K562 (cell line): Measurements from ENCODE around the gene GAPVD1. TPM values are rescaled to one million over a fixed set of nuclear protein-coding genes. Genes with fewer than 3 reads are reported as not detected.

Experiments
- EHMT2 ChIP-seq: fragments of 450-650 bp; IDR thresholded peaks from 2 replicates; pipeline ENCODE4 v1.6.1; 2018; ENCODE audit warnings: antibody characterized with exemption
- GABPA ChIP-seq: fragments of 200-800 bp; sonication (Bioruptor generic); conservative IDR thresholded peaks from 2 replicates; pipeline ENCODE4 v1.6.1; 2016; ENCODE audit warnings: low read depth, missing genetic modification characterization, missing compliant biosample characterization
- HDAC8 ChIP-seq: fragments of 450-650 bp; IDR thresholded peaks from 2 replicates; pipeline ENCODE4 v1.6.1; 2016; ENCODE audit warnings: mild to moderate bottlenecking, missing genetic modification characterization, moderate library complexity, missing compliant biosample characterization
- LCOR ChIP-seq: sonication (generic); formaldehyde crosslinking; IDR thresholded peaks from 2 replicates; pipeline ENCODE4 v1.8.0; 2022; ENCODE audit warnings: mild to moderate bottlenecking, missing genetic modification reagents
- MAFK ChIP-seq: IDR thresholded peaks from 2 replicates; pipeline ENCODE4 v1.6.1; 2011; ENCODE audit warnings: low read length, improper control_type of control experiment
- MYC ChIP-seq, 2 experiments: fragments of 250-450 bp in 1 of 2; sonication (Bioruptor Pico) in 1 of 2; IDR thresholded peaks; 2 replicates each; pipeline versions ENCODE4 v1.5.1 to v1.6.1; 2012 to 2021; ENCODE audit warnings: low read depth in 2 of 2, borderline replicate concordance in 1 of 2, improper control_type of control experiment in 1 of 2, low read length in 1 of 2, mild to moderate bottlenecking in 1 of 2, moderate library complexity in 1 of 2
- NCOA1 ChIP-seq: fragments of 450-650 bp; IDR thresholded peaks from 2 replicates; pipeline ENCODE4 v1.6.1; 2016; ENCODE audit warnings: low read depth
- NELFE ChIP-seq: IDR thresholded peaks from 2 replicates; pipeline ENCODE4 v1.6.1; 2011; ENCODE audit warnings: mild to moderate bottlenecking; ENCODE audit not compliant: insufficient read depth, insufficient read length
- NFATC3 ChIP-seq: fragments of 450-650 bp; IDR thresholded peaks from 2 replicates; pipeline ENCODE4 v1.6.1; 2017; ENCODE audit warnings: mild to moderate bottlenecking
- NR4A1 ChIP-seq, 2 experiments: fragments of 250-450 bp in 1 of 2; fragments of 450-650 bp in 1 of 2; sonication (Bioruptor Pico) in 1 of 2; IDR thresholded peaks; 2 replicates each; pipeline versions ENCODE4 v1.4.0 to v1.6.1; 2016 to 2020; ENCODE audit warnings: mild to moderate bottlenecking in 2 of 2, missing compliant biosample characterization in 1 of 2, missing genetic modification characterization in 1 of 2, moderate library complexity in 1 of 2
- PHF20 ChIP-seq: fragments of 450-650 bp; IDR thresholded peaks from 2 replicates; pipeline ENCODE4 v1.6.1; 2018; ENCODE audit not compliant: partially characterized antibody
- POLR3A ChIP-seq: IDR thresholded peaks from 2 replicates; pipeline ENCODE4 v1.6.1; 2011; ENCODE audit warnings: borderline replicate concordance, mild to moderate bottlenecking, moderate library complexity; ENCODE audit not compliant: insufficient read length, insufficient read depth; ENCODE audit errors: extremely low read depth
- SIN3A ChIP-seq, 2 experiments: fragments of 150-350 bp in 1 of 2; IDR thresholded peaks; 2 replicates each; pipeline ENCODE4 v1.6.1; 2011 to 2016; ENCODE audit warnings: borderline replicate concordance in 2 of 2, low read depth in 2 of 2, low read length in 2 of 2, mild to moderate bottlenecking in 2 of 2, moderate library complexity in 2 of 2; ENCODE audit not compliant: control insufficient read depth in 1 of 2
- SMAD4 ChIP-seq: fragments of 250-450 bp; sonication (Bioruptor Pico); conservative IDR thresholded peaks from 2 replicates; pipeline ENCODE4 v1.8.0; 2021; ENCODE audit warnings: inconsistent platforms, mild to moderate bottlenecking, moderate library complexity
- SRSF3 ChIP-seq: fragments of 200-400 bp; formaldehyde crosslinking; IDR thresholded peaks from 2 replicates; pipeline ENCODE4 v1.6.1; 2016; ENCODE audit warnings: mild to moderate bottlenecking, low read length, moderate library complexity; ENCODE audit not compliant: insufficient read depth
- ZBTB17 ChIP-seq: fragments of 450-650 bp; formaldehyde crosslinking; IDR thresholded peaks from 2 replicates; pipeline ENCODE4 v1.4.0; 2020; ENCODE audit warnings: mild to moderate bottlenecking
- ZFPM2 ChIP-seq: fragments of 250-450 bp; sonication (Bioruptor Pico); IDR thresholded peaks from 2 replicates; pipeline ENCODE4 v1.5.1; 2022; ENCODE audit warnings: mild to moderate bottlenecking
- ZNF146 ChIP-seq: IDR thresholded peaks from one replicate; pipeline ENCODE4 v1.6.1; 2018; ENCODE audit warnings: missing compliant biosample characterization; ENCODE audit not compliant: unreplicated experiment
- ZNF24 ChIP-seq: fragments of 450-650 bp; IDR thresholded peaks from 2 replicates; pipeline ENCODE4 v1.6.1; 2016
- ZNF316 ChIP-seq: fragments of 450-650 bp; IDR thresholded peaks from 2 replicates; pipeline ENCODE4 v1.6.1; 2016
- polyA plus RNA-seq, 8 experiments: library from polyadenylated mRNA; depleted of rRNA in 4 of 8; stranded (reverse) in 5 of 8; unstranded in 3 of 8; fragments of >200 nt; fragmentation: Nextera tagmentation in 2 of 8; fragmentation: Illumina TruSeq in 1 of 8; extraction: Ambion mirVana in 2 of 8; extraction: Trizol in 1 of 8; gene quantifications; 2 replicates each; pipeline versions ENCODE4 v1.2.1 to v1.2.3, GENCODE V29; 2011 to 2014; ENCODE audit warnings: inconsistent platforms in 1 of 8, missing spikeins in 1 of 8
- total RNA-seq, 7 experiments: library from RNA; depleted of rRNA in 6 of 7; stranded (reverse); fragments of >200 nt in 6 of 7; fragmentation: Illumina TruSeq in 2 of 7; extraction: Trizol in 2 of 7; gene quantifications; 2 replicates each; pipeline versions ENCODE4 v1.2.1 to v1.2.3, GENCODE V29; 2011 to 2021; ENCODE audit warnings: low replicate concordance in 1 of 7
- TF ChIP-seq, protein P1 (sequence below): fragments of 250-450 bp; sonication (Bioruptor Pico); IDR thresholded peaks from 2 replicates; pipeline ENCODE4 v1.5.1; 2021; ENCODE audit warnings: mild to moderate bottlenecking
- TF ChIP-seq, protein P2 (sequence below): fragments of 450-650 bp; conservative IDR thresholded peaks from 2 replicates; pipeline ENCODE4 v1.6.1; 2016; ENCODE audit warnings: missing genetic modification characterization, low read depth, mild to moderate bottlenecking, missing compliant biosample characterization, moderate library complexity
- TF ChIP-seq, protein P3 (sequence below), 2 experiments: fragments of 200-800 bp in 1 of 2; sonication (Bioruptor generic) in 1 of 2; sonication (generic) in 1 of 2; formaldehyde crosslinking in 1 of 2; IDR thresholded peaks in 1 of 2; conservative IDR thresholded peaks in 1 of 2; 2 replicates each; pipeline versions ENCODE4 v1.5.0 to v1.6.1; 2016 to 2020; ENCODE audit warnings: missing compliant biosample characterization in 1 of 2, missing genetic modification characterization in 1 of 2, missing genetic modification reagents in 1 of 2
- TF ChIP-seq, protein P4 (sequence below): fragments of 450-650 bp; formaldehyde crosslinking; IDR thresholded peaks from 2 replicates; pipeline ENCODE4 v1.4.0; 2022; ENCODE audit warnings: missing genetic modification characterization

GAPVD1 gene
- total and polyA plus RNA-seq, 9 of the 15 experiments (the other 6 are each of a cell fraction or from before 2014, with no cell fraction given): 9.5 to 66.1 (median 45.5) TPM

DNA sequence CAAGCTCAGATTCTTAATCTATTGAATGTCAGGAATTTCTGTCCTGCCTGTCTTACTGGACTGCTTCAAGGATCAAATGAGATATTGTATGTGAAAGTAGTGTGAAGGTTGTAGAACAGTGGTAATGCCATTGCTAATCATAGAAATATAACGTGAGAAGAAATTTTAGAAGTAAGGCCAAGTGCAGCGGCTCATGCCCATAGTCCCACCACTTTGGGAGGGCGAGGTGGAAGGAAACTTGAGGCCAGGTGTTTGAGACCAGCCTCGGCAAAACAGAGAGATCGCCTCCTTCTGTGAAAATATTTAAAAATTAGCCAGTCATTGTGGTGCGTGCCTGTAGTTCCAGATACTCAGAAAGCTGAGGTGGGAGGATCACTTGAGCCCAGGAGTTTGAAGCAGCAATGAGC is 15.4 kb upstream of the GAPVD1 start (continued):
- TF ChIP-seq, protein P1, sequence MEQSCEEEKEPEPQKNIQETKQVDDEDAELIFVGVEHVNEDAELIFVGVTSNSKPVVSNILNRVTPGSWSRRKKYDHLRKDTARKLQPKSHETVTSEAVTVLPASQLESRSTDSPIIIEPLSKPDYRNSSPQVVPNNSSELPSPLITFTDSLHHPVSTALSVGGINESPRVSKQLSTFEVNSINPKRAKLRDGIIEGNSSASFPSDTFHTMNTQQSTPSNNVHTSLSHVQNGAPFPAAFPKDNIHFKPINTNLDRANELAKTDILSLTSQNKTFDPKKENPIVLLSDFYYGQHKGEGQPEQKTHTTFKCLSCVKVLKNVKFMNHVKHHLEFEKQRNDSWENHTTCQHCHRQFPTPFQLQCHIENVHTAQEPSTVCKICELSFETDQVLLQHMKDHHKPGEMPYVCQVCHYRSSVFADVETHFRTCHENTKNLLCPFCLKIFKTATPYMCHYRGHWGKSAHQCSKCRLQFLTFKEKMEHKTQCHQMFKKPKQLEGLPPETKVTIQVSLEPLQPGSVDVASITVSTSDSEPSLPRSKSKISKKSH: no peak
- TF ChIP-seq NFATC3 (no peak), NELFE (no peak), ZNF146 (CRISPR knock-in tag) (no peak), MAFK (peak; percentile 61; the same call in 1 of the 2 replicates), EHMT2 (no peak), ZNF316 (peak; percentile 93), GABPA (tag) (no peak), NCOA1 (no peak), SRSF3 (no peak), ZNF24 (no peak), NR4A1 (CRISPR knock-in tag; IDR thresholded peaks at IDR 0.05) (no peak), NR4A1 (tag; IDR thresholded peaks at IDR 0.05) (0 out of 2 replicates have a peak, but pooled peaks have one; percentile 53), MYC (IDR thresholded peaks at IDR 0.05; ENCODE audit: low read depth, low read length) (no peak), MYC (CRISPR knock-in tag; IDR thresholded peaks at IDR 0.05; ENCODE audit: borderline replicate concordance, low read depth) (no peak), ZBTB17 (CRISPR knock-in tag) (no peak), SMAD4 (CRISPR knock-in tag) (peak; percentile 79), ZFPM2 (CRISPR knock-in tag) (no peak), LCOR (CRISPR knock-in tag) (no peak), SIN3A (IDR thresholded peaks at IDR 0.05; ENCODE audit: borderline replicate concordance in 2 of 2, control insufficient read depth in 1 of 2, low read depth in 2 of 2, low read length in 2 of 2) (no peak), PHF20 (no peak), POLR3A (no peak), HDAC8 (tag) (0 out of 2 replicates have a peak, but pooled peaks have one; percentile 47)
- TF ChIP-seq, protein P2, sequence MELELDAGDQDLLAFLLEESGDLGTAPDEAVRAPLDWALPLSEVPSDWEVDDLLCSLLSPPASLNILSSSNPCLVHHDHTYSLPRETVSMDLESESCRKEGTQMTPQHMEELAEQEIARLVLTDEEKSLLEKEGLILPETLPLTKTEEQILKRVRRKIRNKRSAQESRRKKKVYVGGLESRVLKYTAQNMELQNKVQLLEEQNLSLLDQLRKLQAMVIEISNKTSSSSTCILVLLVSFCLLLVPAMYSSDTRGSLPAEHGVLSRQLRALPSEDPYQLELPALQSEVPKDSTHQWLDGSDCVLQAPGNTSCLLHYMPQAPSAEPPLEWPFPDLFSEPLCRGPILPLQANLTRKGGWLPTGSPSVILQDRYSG: no peak
- TF ChIP-seq, protein P3, sequence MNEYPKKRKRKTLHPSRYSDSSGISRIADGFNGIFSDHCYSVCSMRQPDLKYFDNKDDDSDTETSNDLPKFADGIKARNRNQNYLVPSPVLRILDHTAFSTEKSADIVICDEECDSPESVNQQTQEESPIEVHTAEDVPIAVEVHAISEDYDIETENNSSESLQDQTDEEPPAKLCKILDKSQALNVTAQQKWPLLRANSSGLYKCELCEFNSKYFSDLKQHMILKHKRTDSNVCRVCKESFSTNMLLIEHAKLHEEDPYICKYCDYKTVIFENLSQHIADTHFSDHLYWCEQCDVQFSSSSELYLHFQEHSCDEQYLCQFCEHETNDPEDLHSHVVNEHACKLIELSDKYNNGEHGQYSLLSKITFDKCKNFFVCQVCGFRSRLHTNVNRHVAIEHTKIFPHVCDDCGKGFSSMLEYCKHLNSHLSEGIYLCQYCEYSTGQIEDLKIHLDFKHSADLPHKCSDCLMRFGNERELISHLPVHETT (CRISPR knock-in tag; conservative IDR thresholded peaks at IDR 0.05 in 1 of 2, IDR thresholded peaks at IDR 0.05 in 1 of 2): 0 out of 4 replicates have a peak, but pooled peaks of 1 of the 2 experiments have one; percentile 43
- TF ChIP-seq, protein P4, sequence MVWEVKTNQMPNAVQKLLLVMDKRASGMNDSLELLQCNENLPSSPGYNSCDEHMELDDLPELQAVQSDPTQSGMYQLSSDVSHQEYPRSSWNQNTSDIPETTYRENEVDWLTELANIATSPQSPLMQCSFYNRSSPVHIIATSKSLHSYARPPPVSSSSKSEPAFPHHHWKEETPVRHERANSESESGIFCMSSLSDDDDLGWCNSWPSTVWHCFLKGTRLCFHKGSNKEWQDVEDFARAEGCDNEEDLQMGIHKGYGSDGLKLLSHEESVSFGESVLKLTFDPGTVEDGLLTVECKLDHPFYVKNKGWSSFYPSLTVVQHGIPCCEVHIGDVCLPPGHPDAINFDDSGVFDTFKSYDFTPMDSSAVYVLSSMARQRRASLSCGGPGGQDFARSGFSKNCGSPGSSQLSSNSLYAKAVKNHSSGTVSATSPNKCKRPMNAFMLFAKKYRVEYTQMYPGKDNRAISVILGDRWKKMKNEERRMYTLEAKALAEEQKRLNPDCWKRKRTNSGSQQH (CRISPR knock-in tag): no peak
